ENCODE data around the gene SAP30BP. TPM values are rescaled to one million over a fixed set of nuclear protein-coding genes. Genes with fewer than 3 reads are reported as not detected.

The SAP30BP gene
- total RNA-seq, 4 donors from 2014 or later: 33.9 to 72.7 (median 44.4) TPM

DNA sequence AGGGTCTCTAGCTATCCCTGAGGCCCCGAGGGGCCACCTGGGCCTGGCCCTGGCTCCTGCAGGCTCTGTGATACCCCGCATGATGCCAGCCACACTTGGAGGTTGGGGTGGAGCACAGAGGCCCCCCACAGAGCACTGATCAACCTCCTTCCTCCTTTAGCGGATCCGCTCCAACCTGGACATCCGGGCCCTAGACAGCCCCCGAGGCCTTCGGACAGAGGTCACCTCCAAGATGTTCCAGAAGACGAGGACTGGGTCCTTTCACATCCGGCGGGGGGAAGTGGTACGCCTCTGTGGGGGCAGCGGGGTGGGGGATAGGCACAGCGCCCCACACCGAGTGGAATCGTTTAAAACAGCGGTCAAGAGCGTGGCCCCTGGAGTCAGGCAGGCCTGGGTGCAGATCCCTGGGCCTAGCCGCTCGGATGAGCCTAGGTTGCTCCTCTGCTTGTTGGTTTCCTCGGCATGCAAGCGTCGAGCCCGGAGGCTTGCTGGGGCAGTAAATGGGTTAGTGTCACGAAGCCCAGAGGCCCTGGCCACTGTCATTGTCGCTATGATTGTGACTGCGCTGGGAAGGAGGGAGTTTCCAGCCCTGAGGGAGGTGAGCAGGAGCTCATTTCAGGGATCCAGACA is 64.1 kb downstream of the SAP30BP start:
- H3K4me1 ChIP-seq: peaks cover 0 to 5% (median 0%) of the 10 kb centered on the region in 3 donors
- intact Hi-C loops (cut with DNase I): no loop called here
- DNase-seq: no peak
- H3K36me3 ChIP-seq: peaks cover 20 to 99% (median 38%) of the 10 kb centered on the region in 3 donors
- TF ChIP-seq, protein P1, sequence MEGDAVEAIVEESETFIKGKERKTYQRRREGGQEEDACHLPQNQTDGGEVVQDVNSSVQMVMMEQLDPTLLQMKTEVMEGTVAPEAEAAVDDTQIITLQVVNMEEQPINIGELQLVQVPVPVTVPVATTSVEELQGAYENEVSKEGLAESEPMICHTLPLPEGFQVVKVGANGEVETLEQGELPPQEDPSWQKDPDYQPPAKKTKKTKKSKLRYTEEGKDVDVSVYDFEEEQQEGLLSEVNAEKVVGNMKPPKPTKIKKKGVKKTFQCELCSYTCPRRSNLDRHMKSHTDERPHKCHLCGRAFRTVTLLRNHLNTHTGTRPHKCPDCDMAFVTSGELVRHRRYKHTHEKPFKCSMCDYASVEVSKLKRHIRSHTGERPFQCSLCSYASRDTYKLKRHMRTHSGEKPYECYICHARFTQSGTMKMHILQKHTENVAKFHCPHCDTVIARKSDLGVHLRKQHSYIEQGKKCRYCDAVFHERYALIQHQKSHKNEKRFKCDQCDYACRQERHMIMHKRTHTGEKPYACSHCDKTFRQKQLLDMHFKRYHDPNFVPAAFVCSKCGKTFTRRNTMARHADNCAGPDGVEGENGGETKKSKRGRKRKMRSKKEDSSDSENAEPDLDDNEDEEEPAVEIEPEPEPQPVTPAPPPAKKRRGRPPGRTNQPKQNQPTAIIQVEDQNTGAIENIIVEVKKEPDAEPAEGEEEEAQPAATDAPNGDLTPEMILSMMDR (IDR thresholded peaks at IDR 0.05): no peak
- TF ChIP-seq POLR2A (IDR thresholded peaks at IDR 0.05): no peak
- no peaks in the 10 kb centered on the region for H3K27me3 ChIP-seq
- 100% methylated on average over 1 of the region's 26 CpGs; no CpG with 5 or more reads in 1 of the 2 donors for WGBS, 2 donors
- H3K9me3 ChIP-seq: no peaks in the 10 kb centered on the region
- H3K4me3 ChIP-seq: no peak overlapping the region
- H3K27ac ChIP-seq: no peak overlapping the region

DNA sequence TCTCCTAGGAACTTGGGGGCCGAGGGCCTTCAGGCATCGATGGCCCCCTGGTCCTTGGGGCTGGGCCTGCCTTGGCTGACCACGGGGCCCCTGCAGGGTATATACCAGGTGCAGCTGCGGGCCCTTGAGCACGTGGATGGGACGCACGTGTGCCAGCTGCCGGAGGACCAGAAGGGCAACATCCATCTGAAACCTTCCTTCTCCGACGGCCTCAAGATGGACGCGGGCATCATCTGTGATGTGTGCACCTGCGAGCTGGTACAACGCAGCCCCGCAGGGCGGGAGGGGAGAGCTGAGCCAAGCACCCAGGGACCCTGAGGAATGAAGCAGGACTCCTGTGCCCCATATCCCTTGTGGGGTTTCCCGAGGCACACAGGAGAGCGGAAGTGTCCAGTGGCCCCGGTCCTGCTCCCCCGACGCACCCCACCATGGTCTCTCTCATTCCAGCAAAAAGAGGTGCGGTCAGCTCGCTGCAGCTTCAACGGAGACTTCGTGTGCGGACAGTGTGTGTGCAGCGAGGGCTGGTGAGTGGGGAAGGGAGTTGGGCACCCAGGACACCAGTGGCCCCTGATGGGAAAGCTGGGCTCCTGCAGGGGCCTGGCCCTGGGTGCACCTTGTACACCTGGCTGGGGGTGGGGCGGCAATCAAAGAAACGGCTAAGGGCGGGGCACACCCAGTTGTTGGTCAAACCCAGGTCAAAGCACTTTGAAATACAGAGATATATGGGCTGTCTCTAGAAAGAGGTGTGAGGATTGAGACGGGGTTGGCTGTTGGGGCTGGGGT is 64.8 kb downstream of the SAP30BP start:
- TF ChIP-seq POLR2A (IDR thresholded peaks at IDR 0.05): no peak
- TF ChIP-seq, protein P1 (IDR thresholded peaks at IDR 0.05): no peak
- Histone ChIP-seq H3K27ac (no peak overlapping the region), H3K27me3 (no peaks in the 10 kb centered on the region), H3K4me1 (peaks cover 0 to 5% (median 0%) of the 10 kb centered on the region in 3 donors), H3K9me3 (no peaks in the 10 kb centered on the region), H3K4me3 (no peak overlapping the region), H3K36me3 (peaks cover 19 to 99% (median 40%) of the 10 kb centered on the region in 3 donors)
- intact Hi-C loops (cut with DNase I): no loop called here
- 80 to 89% methylated on average over 8 to 25 of the region's 31 CpGs for WGBS, 2 donors
- no peak for DNase-seq

DNA sequence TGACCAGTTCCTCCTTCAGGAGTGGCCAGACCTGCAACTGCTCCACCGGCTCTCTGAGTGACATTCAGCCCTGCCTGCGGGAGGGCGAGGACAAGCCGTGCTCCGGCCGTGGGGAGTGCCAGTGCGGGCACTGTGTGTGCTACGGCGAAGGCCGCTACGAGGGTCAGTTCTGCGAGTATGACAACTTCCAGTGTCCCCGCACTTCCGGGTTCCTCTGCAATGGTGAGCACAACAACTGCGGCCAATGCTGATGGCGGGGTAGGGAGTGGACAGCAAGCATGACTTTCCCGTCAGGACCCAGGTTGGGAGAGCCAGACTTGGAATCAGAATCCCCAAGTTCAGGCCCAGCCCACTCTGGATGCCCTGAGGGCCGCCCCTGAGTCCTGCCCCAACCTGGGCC is 66.3 kb downstream of the SAP30BP start:
- no peaks in the 10 kb centered on the region for H3K27me3 ChIP-seq
- no peak overlapping the region for H3K4me3 ChIP-seq
- TF ChIP-seq POLR2A (IDR thresholded peaks at IDR 0.05): no peak
- TF ChIP-seq, protein P1 (IDR thresholded peaks at IDR 0.05): no peak
- H3K9me3 ChIP-seq: no peaks in the 10 kb centered on the region
- DNase-seq: no peak
- H3K27ac ChIP-seq: no peak overlapping the region
- WGBS, 2 donors: 78 to 89% methylated on average over 8 to 9 of the region's 18 CpGs
- H3K4me1 ChIP-seq: peaks cover 0 to 5% (median 0%) of the 10 kb centered on the region in 3 donors
- intact Hi-C loops (cut with DNase I): no loop called here
- H3K36me3 ChIP-seq: peaks cover 8 to 99% (median 41%) of the 10 kb centered on the region in 3 donors

DNA sequence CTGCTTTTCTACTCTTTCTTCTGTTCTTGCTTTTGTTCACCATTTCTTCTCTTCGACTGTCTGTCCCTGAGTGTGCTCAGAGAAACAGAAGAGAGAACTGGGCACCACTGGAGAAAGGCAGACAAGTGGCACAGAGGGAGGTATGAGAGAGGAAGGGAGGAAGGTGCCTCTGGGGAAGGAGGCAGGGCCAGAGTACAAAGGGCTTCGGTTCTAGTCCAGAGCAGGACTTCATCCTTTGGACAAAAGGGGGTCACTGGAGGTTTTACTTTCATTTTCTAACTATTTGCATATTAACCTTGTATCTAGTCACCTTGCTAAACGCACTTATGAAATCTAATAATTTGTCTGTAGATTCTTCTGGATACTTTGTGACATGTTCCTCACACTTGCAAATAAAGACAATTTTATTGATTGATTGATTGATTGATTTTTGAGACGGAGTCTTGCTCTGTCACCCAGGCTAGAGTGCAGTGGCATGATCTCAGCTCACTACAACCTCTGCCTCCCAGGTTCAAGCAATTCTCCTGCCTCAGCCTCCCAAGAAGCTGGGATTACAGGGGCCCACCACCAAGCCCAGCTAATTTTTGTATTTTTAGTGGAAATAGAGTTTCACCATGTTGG is 67.6 kb downstream of the SAP30BP start:
- Histone ChIP-seq H3K27ac (no peak overlapping the region), H3K4me3 (no peak overlapping the region), H3K36me3 (peaks cover 13 to 100% (median 38%) of the 10 kb centered on the region in 3 donors), H3K27me3 (no peaks in the 10 kb centered on the region), H3K4me1 (peaks cover 0 to 5% (median 0%) of the 10 kb centered on the region in 3 donors), H3K9me3 (no peaks in the 10 kb centered on the region)
- intact Hi-C loops (cut with DNase I): no loop called here
- no peak for DNase-seq
- TF ChIP-seq POLR2A (IDR thresholded peaks at IDR 0.05): no peak
- TF ChIP-seq, protein P1 (IDR thresholded peaks at IDR 0.05): no peak
- 53 to 71% methylated on average over 4 of the region's 4 CpGs for WGBS, 2 donors

Measured in esophagus squamous epithelium (tissue), 5 donors.